ENCODE data around the gene PLD1.

- TF ChIP-seq CTCF (IDR thresholded peaks at IDR 0.05) (no peak), POLR2A (IDR thresholded peaks at IDR 0.05) (no peak), POLR2AphosphoS5 (IDR thresholded peaks at IDR 0.05) (no peak)
These were observed 78.6 kb downstream of the PLD1 start for GRCh38 chr3:171731691-171732090.
